GM20000 (cell line): Measurements from ENCODE around the gene STK32C.

ENCODE experiments used
- DNase-seq: peaks from one replicate; pipeline ENCODE4 v3.0.0; 2012; ENCODE audit warnings: low spot score
- TF ChIP-seq, protein P1 (sequence below): IDR thresholded peaks from 2 replicates; pipeline ENCODE4 v1.5.1; 2012; ENCODE audit warnings: mild to moderate bottlenecking, control low read depth; ENCODE audit errors: extremely low read depth, missing control alignments

Gene STK32C

DNA sequence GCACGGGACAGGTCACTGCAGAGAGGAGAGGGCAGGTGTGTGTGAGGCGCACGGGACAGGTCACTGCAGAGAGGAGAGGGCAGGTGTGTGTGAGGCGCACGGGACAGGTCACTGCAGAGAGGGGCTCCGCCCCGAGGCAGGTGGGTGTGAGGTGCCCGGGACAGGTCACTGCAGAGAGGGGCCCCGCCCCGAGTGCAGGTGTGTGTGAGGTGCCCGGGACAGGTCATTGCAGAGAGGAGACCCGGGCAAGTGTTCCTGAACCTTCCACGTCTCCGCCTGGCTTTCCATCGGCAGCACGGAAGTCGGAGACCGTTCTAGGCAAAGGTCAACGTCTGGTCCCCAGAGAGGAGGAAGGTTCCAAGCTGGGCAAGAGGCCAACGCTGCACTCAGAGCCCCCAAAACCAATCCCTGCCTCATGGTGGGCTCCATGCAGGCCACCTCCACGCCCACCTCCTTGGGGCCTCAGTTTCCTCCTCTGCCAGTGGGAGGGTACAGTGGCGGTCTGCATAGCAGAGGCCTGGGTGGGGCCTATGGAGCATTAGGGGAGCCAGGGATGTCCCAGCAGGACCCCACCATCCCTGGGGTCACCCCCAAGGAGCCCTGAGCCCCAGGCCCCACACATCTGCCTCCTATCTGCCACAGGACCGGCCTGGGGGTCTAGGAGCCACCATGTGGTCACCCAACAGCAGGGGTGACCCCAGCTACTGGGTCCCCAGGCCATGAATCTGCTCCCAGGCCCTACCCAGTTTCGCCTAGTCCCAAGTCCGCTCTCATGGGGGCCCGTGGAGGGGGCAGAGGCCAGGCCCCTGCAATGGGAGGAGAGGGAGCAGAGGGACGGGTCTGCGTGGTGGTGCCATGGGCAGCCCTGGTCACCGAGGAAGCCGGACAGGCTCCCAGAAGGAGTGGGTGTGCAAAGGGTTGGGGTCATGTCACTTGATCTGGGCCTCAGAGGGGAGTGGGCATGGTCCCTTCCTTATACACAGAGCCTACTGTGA lies 57.0 kb downstream of the STK32C start:
- TF ChIP-seq, protein P1, sequence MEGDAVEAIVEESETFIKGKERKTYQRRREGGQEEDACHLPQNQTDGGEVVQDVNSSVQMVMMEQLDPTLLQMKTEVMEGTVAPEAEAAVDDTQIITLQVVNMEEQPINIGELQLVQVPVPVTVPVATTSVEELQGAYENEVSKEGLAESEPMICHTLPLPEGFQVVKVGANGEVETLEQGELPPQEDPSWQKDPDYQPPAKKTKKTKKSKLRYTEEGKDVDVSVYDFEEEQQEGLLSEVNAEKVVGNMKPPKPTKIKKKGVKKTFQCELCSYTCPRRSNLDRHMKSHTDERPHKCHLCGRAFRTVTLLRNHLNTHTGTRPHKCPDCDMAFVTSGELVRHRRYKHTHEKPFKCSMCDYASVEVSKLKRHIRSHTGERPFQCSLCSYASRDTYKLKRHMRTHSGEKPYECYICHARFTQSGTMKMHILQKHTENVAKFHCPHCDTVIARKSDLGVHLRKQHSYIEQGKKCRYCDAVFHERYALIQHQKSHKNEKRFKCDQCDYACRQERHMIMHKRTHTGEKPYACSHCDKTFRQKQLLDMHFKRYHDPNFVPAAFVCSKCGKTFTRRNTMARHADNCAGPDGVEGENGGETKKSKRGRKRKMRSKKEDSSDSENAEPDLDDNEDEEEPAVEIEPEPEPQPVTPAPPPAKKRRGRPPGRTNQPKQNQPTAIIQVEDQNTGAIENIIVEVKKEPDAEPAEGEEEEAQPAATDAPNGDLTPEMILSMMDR, result no peak
- DNase-seq, result no peak

- TF ChIP-seq, protein P1, result no peak
- no peak for DNase-seq
These were observed 57.9 kb downstream of the STK32C start for GRCh38 chr10:132249824-132250375.

GRCh38 chr10:132249226-132249724 lies 58.5 kb downstream of the STK32C start:
- no peak for DNase-seq
- TF ChIP-seq, protein P1, result no peak

DNA sequence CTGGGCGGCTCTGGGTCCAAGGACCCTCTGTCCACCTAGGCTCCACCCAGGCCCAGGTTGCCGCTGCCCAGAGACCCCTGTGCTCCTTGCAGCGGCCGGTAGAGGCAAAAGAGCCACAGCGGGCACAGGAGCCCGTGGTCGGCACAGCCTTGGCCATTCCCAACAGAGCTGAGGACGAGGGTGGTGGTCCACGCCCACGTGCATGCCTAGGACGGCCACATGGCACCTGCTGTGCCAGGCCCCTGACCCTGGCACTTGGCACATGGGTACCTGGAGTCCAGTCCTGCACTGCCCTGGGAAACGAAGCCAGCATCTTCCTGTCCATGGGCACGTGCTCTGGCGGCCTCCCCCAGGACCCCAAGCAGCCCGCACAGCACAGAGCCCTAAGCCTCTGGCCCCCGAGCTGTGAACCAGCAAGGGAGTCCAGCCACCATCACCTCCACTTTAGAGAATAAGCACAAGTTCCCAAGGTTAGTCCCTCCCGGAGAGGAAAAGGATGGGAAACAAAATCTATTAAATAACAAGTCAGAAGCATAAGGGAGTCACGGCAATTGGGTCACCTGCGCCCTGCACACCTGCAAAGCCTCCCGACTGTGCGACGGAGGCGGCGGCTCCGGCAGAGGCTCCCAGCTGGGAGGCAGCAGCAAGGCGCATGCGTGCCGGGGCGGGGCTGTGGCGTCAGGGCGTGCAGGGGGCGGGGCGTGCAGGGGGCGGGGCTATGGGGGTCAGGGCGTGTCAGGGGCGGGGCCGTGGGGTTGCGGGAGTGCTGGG lies 59.1 kb downstream of the STK32C start:
- peak; percentile 94 for DNase-seq
- TF ChIP-seq, protein P1, result no peak

DNA sequence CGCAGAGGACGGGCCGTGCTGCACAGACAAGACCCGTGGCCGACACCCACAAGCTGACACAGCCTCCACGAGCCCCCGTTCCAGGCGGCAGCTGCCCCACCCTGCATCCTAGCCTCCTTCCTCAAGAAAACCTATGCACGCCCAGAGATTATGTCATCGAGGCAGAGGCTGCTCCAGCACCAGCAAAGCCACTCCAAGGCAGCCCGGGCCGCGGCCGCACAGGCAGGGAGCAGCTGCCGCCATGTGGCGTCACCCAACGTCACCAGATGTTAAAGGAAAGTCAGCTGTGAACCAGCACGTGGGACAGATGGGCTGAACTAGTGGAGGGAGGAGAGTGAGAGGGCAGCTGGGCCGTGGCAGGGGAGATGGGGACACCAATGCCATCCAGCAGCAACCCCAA lies 59.8 kb downstream of the STK32C start:
- no peak for DNase-seq
- TF ChIP-seq, protein P1, result no peak

- DNase-seq, result no peak
- TF ChIP-seq, protein P1, result no peak
These were observed 61.5 kb downstream of the STK32C start for GRCh38 chr10:132246296-132246695.
